UCSD-AML1 (cell line): ENCODE results near the gene METRN.

Experiments used
- DNase-seq: peaks from one replicate; lab custom pipeline; 2025; ENCODE audit not compliant: unreplicated experiment; lab: John Stamatoyannopoulos, UW

METRN gene

DNA sequence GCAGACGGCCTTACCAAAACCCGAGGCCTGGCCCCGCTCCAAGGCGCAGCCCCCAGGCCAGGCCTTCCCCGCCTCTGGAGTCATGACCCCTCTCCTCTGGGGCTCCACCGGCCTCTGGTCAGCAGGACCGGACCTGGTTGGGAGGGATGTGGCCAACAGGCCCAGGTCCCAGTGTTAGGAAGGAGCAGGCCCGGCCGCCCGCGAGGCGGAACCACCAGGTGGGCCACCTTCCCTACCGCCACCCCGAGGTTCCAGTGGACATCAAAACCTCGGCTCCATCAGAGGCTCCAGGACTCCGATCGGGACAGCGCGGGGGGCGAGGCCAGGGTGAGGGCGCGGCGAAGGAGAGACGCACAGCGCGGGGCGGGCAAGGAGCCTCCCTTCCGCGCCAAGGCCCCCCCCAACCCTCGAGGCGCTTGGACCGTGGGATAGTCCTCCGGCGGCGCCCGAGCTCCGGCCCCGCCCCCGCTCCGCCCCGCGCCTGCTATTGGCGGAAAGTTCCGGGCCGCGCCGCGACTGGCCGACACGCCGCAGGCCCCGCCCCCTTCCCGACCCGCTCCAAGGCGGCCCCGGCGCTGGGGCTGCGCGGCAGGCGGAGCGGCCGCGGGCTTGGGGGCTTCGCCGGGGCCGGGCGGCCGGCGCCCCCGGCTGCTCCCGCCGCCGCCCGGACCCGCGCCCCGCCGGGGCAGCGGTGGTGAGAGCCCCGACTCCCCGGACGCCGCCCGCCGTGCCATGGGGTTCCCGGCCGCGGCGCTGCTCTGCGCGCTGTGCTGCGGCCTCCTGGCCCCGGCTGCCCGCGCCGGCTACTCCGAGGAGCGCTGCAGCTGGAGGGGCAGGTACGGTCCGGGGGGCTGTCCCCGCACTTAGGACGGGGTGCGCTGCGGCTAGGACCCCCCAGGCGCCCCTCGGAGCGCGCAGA is at the start of gene METRN:
METRN (plus strand) TSS at position 561 of the 919 bp plus-strand sequence; CDS start at position 733, 172 bp downstream.
- peak; percentile 88 for DNase-seq

DNA sequence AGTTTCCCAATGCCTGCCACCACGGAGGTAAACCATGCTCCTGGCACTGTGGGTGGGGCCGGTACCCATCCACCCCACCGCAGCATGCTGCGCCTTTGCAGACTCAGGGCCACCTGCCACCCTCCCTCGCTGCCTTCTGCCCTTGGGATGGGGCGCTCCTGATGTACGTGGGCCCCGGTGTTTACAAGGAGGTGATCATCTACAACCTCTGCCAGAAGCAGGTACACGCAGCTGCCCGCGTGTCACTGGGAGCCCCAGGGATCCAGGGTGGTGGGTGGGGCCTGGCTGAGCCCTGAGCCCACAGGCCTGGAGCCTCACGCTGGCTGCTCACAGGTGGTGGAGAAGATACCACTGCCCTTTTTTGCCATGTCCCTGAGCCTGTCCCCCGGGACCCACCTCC is 48.3 kb upstream of the METRN start:
- DNase-seq, result no peak

DNA sequence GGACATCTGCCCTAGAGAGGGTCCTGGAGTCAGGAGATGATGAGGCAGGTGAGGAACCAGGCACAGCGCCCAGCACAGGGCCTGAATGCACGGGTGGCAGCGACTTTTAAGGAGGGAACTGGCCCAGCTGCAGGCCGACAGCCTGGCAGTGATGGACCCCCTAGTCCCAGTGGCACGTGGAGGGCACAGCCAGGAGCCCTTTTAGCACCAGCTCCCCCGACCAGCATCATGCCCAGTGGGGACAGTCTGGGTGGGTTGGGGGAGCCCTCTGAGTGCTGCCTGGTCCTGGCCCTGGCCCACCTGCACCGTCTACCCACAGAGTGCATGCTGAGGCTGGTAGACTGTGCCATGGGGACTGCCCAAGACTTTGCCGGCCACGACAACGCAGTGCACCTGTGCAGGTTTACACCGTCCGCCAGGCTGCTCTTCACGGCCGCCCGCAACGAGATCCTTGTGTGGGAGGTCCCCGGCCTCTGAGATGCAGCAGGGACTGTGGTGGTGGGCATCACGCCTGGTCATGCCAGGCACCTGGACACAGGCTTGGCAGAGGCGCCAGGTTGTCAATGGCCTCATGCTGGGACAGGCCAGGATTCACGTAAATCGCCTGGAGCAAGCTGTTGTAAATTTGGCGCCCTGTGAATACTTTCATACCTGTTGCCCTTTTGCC is 47.7 kb upstream of the METRN start:
- no peak for DNase-seq

DNA sequence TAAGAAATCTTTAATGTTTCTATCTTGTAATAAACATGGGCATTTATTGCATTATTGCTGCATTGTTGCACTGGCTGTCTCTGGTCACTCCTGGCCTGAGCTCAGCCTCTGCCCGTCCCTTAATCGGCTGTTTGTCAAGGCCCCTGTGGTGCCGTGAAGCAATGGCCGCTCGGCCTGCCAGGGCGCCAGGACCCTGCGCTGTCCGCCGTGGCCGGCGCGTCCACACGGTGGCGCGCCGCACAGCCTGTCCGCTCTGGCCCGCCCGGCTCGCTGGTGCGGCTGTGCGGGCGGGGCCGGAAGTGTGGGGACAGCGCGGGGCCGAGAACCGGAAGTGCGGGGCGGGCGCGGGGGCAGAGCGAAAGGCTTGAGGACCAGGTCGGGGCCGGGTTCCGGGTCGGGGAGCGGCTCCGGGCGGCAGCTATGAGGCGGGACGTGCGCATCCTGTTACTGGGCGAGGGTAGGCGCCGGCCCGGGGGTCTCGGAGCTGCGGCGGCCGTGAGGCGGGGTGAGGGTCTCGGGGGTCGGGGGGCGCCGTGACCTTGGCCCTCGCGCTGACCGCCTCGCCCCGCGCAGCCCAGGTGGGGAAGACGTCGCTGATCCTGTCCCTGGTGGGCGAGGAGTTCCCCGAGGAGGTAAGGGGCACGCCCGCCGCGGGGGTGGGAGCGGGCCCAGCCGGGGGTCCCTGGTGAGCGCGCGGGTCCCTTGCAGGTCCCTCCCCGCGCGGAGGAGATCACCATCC is 47.0 kb upstream of the METRN start, which contains the start of gene RHOT2:
RHOT2 (plus strand) TSS at position 353 of the 739 bp plus-strand sequence; CDS start at position 421, 68 bp downstream.
- DNase-seq, result peak; percentile 96

DNA sequence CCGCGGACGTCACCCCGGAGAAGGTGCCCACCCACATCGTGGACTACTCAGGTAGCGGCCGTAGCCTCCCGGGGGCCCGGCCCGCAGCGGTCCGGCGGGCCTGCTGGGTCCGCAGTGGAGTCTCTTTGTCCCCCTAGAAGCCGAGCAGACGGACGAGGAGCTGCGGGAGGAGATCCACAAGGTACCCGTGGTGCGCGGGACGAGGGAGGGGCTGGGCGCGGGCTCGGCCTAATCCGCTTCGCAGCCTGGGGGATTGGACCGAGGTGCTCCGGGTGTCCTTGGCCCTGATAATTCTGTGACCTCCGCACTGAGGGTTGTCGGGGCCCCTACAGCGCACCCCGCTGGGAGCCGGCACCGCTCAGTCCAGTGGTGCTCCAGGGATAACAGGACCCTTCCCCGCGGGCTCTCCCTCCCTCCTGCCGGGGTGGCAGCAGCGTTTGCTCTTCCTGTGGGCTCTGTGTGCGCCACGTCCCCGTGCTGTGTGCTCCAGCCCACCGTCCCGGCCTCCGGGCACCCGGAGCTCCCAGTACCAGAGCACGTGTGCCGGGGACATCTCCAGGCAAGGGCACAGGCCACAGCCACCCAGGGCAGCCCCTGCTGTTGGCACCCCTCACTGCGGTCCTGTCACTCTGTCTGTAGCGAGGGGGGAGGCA is 46.3 kb upstream of the METRN start:
- no peak for DNase-seq

DNA sequence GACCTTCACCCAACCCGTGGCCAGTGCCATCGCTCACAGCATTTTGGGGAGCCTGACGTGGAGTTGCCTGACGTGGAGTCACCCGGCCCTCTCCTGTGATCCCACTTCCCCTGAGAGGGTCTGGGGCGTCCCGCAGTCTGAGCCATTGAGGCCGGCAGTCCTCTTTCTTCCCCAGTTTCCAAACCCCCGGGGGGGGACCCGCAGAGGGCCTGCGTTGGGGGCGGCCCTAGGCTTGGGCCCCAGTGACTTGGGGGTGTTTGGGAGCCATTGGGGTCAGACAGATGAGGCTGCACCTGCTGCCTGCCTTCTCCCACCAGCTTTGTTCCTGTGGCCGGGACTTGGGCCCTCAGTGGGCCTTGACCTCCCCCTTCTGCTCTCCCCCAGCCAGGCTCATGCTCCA is 45.3 kb upstream of the METRN start:
- DNase-seq, result no peak

DNA sequence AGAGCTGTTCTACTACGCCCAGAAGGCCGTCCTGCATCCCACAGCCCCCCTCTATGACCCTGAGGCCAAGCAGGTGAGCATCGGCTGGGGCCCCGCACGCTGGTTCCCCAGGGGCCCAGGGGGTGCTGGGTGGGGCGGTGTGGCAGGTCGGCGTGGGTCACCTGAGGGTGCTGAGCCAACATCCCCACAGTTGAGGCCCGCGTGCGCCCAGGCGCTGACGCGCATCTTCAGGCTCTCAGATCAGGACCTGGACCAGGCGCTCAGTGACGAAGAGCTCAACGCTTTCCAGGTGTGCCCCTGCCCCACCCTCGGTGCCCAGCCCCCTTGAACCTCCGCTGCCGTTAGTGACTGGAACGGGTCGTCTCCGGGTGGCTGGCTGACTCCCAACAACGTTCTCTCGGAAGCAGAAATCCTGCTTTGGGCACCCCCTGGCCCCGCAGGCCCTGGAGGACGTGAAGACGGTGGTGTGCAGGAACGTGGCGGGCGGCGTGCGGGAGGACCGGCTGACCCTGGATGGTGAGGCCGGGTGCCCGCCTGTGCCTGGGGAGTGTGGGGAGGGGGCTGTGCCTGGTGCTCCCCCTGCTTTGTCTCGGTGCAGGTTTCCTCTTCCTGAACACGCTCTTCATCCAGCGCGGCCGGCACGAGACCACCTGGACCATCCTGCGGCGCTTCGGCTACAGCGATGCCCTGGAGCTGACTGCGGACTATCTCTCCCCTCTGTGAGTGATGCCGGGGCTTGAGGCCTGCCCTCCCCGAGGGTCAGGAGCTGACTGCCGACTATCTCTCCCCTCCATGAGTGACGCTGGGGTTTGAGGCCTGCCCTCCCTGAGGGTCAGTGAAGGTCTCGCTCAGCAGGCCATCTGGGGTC is 44.2 kb upstream of the METRN start:
- DNase-seq, result no peak

DNA sequence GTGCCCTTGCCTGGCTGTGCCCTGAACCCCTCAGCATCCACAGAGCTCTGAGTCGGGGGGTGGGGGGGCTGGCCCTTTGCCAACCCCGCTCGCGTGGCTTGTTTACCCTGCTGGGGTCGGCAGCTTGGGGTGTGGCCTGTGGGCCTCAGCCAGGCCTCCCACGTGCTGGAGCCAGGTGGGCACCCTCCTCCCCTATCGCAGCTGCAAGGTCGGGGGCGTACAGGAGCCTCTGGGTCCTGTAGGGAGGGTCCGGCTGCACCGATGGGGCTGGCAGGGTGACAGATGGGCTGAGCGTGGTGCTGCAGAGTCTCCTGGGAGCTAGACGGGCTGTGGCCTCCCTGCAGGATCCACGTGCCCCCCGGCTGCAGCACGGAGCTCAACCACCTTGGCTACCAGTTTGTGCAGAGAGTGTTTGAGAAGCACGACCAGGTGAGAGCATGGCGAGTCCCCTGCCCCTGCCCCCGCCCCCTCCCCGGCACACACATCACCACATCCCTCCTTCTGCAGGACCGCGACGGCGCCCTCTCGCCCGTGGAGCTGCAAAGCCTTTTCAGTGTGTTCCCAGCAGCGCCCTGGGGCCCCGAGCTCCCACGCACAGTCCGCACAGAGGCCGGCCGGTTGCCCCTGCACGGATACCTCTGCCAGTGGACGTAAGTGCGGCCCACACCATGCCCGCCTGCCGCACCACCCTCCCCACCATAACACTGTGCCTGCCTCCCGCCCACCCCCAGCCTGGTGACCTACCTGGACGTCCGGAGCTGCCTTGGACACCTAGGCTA is 43.4 kb upstream of the METRN start:
- DNase-seq, result no peak

DNA sequence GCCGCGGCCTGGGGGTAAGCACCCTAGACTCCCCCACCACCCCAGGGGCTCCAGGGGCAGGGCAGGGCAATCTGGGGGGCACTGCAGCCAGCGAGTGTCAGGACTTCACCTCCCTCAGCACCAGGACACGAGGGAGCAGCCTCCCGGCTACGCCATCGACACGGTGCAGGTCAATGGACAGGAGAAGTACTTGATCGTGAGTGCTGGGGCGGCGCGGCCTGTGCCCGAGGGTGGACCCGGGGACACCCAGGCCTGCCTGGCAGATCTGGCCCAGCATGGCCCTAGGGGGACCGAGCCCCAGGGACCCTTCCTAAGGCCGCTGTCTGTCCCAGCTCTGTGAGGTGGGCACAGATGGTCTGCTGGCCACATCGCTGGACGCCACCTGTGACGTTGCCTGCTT is 42.5 kb upstream of the METRN start:
- DNase-seq, result no peak

DNA sequence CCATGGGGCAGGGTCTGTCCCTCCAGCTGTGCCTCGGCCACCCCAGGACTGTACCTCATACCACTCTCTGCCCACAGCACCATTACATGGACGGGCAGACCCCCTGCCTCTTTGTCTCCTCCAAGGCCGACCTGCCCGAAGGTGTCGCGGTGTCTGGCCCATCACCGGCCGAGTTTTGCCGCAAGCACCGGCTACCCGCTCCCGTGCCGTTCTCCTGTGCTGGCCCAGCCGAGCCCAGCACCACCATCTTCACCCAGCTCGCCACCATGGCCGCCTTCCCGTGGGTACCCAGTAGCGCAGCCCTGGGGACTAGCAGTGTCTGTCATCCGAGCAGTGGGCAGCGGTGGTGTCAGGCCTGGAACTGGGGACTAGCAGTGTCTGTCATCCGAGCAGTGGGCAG is 42.1 kb upstream of the METRN start:
- DNase-seq, result no peak

DNA sequence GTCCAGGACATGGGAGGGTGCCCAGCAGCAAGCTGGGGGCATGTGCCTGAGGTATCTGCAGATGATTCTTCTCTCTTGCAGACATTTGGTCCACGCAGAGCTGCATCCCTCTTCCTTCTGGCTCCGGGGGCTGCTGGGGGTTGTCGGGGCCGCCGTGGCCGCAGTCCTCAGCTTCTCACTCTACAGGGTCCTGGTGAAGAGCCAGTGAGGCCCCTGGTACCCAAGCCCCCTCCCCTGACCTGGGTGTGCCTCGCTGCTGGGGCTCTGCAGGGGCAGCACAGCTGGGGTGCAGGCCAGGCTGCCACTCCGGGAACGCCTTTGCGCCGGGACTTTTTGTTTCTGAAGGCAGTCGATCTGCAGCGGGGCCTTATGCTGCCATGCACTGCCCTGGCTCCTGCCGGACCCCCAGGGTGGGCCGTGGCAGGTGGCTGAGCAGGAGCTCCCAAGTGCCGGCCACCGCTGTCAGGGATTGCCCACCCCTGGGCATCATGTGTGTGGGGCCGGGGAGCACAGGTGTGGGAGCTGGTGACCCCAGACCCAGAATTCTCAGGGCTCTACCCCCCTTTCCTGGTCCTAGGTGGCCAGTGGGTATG is 41.4 kb upstream of the METRN start:
- no peak for DNase-seq

DNA sequence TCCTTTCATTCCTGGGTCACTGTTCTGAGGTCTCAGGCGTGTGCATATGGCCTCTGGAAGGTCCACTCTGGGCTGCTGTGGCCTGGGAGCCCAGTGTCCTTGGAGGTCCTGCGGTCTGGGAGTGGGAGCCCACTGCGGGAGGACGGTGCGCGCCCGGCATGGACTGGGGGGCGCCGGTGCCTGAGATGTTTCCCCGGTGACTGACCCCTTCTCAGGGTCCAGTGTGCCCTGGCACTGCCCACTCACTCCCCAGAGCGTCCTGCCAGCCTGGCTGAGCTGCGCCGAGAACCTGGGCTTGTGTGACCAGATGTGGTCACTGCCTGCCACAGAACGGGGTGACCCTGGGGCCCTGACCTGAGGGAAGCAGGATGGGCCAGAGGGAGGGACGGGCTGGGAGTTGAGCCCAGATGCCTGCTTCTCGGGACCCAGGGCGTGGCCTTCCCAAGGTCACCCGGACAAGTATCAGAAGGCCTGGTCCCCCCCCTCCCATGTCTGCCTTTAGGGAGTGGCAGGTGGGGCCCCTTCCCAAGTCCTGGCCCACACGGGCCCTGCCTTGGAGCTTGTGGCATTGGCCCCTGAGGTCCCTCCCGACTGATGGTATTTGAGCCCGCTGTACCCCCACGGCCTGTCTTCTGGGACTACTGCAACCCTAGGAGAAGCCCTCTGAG is 40.6 kb upstream of the METRN start:
- DNase-seq, result no peak

DNA sequence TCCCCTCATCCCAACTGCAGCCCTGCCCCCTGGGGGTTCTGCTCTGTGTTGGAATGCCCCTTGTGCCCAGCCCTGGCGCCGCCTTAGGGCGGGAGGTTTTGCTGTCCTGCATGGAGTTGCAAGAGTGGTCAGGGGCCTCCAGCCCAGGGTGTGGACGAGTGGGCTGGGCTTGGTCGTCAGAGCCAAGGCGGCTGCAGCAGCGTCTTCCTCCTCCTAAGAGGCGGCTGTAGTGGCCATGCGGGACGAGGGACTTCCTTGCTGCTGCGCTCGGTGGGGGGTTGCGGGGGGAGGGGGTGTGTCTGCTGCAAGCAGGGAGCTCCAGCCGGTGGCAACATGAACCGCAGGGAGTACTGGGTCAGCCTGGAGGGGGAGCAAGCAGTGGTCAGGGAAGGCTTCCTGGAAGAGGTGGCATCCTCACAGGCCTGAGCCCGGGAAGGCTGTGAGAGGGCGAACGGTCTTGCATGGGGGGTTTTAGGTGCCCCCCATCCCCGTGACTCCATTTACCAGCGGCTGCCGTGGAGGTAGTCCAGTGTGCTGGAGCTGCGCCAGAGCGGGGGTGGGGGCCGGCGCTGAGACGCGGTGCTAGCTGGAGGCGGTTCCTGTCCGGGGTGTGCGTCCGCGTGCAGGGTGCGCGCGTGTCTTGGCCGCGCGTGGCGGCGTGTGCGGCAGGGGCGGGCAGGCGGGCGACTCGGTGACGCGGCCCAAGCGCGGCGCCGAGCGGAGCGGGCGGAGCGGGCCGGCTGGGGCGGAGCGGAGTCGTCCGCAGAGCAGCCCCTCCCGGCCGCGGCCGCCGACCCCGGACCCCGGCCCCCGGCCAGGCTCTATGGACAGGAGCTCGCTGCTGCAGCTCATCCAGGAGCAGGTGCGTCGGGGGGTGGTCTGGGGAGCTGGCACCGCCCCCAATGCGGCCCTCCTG is 39.7 kb upstream of the METRN start, which contains the start of gene RHBDL1:
RHBDL1 (plus strand) TSS at position 704 of the 916 bp plus-strand sequence; CDS start at position 824, 120 bp downstream.
- no peak for DNase-seq

DNA sequence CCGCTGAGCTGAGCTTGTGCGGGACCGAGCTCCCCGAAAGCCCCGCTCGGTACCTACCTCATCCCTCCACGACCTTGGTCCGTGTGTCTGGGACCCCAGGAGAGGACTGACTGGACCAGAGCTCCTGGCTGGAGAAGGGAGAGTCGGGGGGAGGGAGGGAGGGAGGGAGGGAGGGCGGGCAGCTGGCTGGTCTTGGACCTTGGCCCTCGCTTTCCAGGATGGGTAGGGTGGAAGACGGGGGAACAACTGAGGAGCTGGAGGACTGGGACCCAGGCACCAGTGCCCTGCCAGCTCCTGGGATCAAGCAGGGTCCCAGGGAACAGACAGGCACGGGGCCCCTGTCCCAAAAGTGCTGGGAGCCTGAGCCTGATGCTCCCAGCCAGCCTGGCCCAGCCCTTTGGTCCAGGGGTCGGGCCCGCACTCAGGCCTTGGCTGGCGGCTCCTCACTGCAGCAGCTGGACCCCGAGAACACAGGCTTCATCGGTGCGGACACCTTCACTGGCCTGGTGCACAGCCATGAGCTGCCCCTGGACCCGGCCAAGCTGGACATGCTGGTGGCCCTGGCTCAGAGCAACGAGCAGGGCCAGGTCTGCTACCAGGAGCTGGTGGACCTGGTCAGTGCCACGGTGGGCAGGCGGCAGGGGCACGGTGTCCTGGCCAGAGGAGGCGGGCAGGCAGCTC is 38.9 kb upstream of the METRN start:
- DNase-seq, result no peak

DNA sequence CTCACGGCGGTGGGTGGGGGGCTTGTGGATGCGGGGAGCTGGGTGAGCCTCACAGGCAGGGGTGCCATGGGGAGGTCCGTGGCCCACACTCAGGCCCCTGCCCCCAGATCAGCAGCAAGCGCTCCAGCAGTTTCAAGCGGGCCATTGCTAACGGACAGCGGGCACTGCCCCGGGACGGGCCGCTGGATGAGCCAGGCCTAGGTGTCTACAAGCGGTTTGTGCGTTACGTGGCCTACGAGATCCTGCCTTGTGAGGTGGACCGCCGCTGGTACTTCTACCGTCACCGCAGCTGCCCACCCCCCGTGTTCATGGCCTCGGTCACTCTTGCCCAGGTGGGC is 38.4 kb upstream of the METRN start:
- DNase-seq, result no peak

DNA sequence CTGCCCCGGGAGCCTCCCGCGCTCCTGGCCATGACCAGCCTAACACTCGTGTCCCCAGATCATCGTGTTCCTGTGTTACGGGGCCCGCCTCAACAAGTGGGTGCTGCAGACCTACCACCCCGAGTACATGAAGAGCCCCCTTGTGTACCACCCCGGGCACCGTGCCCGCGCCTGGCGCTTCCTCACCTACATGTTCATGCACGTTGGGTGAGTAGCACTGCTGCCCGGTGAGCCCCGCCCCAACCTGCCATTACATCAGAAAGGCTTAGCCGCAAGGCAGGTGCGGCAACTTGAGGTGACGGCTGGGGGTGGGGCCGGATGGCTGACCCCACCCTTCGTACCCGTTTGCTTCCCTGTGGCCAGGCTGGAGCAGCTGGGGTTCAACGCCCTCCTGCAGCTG is 38.0 kb upstream of the METRN start:
- no peak for DNase-seq
